GM06990 (cell line): Measurements from ENCODE around the gene IFIH1.

Experiments used
- DNase-seq: peaks from one replicate; pipeline ENCODE4 v3.0.0-alpha.2; 2011; ENCODE audit not compliant: insufficient read length; ENCODE audit errors: extremely low read depth
- H3K27me3 ChIP-seq: replicated peaks from 2 replicates; pipeline ENCODE4 v1.6.0; 2011; ENCODE audit warnings: low read length; ENCODE audit not compliant: control insufficient read depth, insufficient read depth
- H3K36me3 ChIP-seq: 2 replicates; pipeline ENCODE4 v1.5.1; 2011; ENCODE audit warnings: low read length; ENCODE audit not compliant: control insufficient read depth, insufficient read depth
- H3K4me3 ChIP-seq: replicated peaks from 2 replicates; pipeline ENCODE4 v1.5.1; 2011; ENCODE audit warnings: low read depth, mild to moderate bottlenecking, control low read depth, low read length
- CTCF ChIP-seq: IDR thresholded peaks from 2 replicates; pipeline ENCODE4 v1.5.1; 2011; ENCODE audit warnings: low read length, control low read depth, mild to moderate bottlenecking, inconsistent platforms; ENCODE audit not compliant: insufficient read depth, poor library complexity, severe bottlenecking

The IFIH1 gene

DNA sequence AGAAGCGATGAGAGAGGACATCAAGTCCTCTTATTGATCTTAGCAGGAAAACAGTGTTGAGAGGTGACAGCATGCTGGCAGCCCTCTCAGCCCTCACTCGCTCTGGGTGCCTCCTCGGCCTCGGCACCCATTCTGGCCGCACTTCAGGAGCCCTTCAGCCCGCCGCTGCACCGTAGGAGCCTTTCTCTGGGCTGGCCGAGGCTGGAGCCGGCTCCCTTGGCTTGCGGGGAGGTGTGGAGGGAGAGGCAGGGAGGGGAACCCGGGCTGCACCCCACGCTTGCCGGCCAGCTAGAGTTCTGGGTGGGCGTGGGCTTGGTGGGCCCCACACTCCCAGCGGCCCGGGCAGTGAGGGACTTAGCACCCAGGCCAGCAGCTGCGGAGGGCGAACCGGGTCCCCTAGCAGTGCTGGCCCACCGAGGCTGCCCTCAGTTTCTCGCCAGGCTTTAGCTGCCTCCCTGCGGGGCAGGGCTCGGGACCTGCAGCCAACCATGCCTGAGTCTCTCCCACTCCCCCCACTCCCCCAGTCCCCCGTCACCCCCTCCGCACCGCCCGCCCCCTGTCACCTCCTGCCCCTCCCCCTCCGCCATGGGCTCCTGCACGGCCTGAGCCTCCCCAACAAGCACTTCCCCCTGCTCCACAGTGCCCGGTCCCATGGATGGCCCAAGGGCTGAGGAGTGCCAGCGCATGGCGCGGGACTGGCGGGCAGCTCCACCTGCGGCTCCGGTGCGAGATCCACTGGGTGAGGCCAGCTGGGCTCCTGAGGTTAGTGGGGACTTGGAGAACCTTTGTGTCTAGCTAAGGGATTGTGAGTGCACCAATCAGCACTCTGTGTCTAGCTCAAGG lies 83.6 kb downstream of the IFIH1 start:
- no peak overlapping the region for H3K4me3 ChIP-seq
- H3K36me3 ChIP-seq: no peaks in the 10 kb centered on the region
- DNase-seq: no peak
- no peaks in the 10 kb centered on the region for H3K27me3 ChIP-seq
- TF ChIP-seq CTCF: no peak

DNA sequence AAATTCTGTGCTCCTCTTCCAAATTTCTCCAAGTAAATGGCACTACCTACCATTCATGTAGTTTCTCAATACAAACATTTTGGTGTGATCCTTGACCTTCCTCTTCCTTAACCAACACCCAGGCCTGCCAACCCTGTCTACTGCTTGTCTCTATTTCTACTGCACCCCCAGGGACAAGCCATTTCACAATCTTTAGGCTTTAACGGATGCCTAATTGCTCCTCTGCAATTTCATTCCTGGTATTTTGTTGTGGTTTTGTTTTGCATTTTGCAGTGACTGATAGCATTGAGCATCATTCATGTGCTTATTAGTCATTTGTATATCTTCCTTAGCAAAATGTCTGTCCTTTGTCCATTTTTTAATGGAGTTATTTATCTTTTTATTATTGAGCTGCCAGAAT lies 85.3 kb downstream of the IFIH1 start:
- no peak for DNase-seq
- no peak for TF ChIP-seq CTCF
- Histone ChIP-seq H3K27me3 (no peaks in the 10 kb centered on the region), H3K4me3 (no peak overlapping the region), H3K36me3 (no peaks in the 10 kb centered on the region)

- Histone ChIP-seq H3K27me3 (no peaks in the 10 kb centered on the region), H3K4me3 (no peak overlapping the region), H3K36me3 (no peaks in the 10 kb centered on the region)
- no peak for TF ChIP-seq CTCF
- no peak for DNase-seq
Measured at GRCh38 chr2:162232671-162233070, 85.8 kb downstream of the IFIH1 start.

DNA sequence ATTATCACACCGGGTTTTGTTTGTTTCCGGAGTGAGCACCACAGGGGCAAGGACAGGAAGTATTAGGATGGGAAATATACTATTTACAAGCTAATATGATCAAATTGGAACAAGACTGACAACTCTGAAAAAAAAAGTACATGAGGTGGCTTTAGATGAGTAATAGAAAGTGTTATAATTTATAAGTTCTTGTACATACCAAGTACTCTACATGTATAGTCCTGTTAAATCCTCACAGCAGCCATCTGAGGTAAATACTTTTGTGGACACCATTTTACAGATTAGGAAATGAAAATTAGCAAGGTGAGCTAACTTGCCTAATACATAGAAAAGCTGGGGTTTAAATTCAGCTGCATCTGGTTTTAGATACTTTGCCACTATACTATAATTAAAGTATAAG lies 86.5 kb downstream of the IFIH1 start:
- H3K36me3 ChIP-seq: no peaks in the 10 kb centered on the region
- no peak for TF ChIP-seq CTCF
- DNase-seq: no peak
- H3K4me3 ChIP-seq: no peak overlapping the region
- no peaks in the 10 kb centered on the region for H3K27me3 ChIP-seq

GRCh38 chr2:162230761-162231160 lies 87.7 kb downstream of the IFIH1 start:
- no peak overlapping the region for H3K4me3 ChIP-seq
- no peaks in the 10 kb centered on the region for H3K27me3 ChIP-seq
- H3K36me3 ChIP-seq: no peaks in the 10 kb centered on the region
- no peak for DNase-seq
- TF ChIP-seq CTCF: no peak

DNA sequence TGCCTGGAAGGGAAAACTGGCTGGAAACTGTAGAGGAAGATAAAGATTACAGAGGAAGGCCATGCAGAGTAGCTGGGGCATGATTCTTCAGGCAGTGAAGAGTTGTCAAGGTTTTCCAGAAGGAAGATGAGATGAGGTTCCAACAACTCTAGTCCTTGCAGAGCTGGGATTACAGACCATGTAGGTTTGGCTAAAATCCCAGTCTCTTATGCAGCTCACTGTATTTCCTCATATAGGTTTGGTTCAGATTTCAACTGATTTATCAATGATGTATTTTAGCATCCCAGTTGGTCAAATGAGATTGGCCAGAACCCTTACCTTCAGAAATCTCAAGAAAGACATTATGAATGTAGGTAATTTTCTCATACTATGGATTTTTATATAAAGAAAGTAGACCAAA lies 91.6 kb downstream of the IFIH1 start:
- Histone ChIP-seq H3K27me3 (no peaks in the 10 kb centered on the region), H3K36me3 (no peaks in the 10 kb centered on the region), H3K4me3 (no peak overlapping the region)
- no peak for DNase-seq
- no peak for TF ChIP-seq CTCF
